GM19193 (cell line): ENCODE measurements around the gene NEDD4L.

Experiments used
- POLR2A ChIP-seq: IDR thresholded peaks from 4 replicates; pipeline ENCODE4 v1.6.1; 2011; ENCODE audit not compliant: insufficient read depth, insufficient read length; ENCODE audit errors: extremely low read depth

NEDD4L gene

DNA sequence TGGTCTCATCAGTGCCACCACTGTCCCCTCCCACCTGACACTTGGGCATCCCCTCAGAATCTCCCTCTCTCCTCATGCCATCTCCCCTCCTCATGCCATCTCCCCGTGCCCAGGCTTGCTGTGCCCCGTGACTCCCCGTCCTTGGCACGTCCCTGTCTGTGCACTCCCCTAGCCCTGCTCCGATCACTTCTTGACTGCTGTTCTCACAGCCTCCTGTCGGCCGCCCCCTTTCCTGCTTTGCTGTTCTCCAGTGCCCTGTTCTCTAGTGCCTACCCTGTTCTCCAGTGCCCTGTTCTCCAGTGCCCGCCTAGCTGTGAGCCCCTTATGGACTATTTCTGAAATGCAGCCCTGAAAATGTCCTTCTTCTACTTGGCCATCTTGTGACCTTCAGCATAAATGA is 331.0 kb downstream of the NEDD4L start:
- no peak for TF ChIP-seq POLR2A

DNA sequence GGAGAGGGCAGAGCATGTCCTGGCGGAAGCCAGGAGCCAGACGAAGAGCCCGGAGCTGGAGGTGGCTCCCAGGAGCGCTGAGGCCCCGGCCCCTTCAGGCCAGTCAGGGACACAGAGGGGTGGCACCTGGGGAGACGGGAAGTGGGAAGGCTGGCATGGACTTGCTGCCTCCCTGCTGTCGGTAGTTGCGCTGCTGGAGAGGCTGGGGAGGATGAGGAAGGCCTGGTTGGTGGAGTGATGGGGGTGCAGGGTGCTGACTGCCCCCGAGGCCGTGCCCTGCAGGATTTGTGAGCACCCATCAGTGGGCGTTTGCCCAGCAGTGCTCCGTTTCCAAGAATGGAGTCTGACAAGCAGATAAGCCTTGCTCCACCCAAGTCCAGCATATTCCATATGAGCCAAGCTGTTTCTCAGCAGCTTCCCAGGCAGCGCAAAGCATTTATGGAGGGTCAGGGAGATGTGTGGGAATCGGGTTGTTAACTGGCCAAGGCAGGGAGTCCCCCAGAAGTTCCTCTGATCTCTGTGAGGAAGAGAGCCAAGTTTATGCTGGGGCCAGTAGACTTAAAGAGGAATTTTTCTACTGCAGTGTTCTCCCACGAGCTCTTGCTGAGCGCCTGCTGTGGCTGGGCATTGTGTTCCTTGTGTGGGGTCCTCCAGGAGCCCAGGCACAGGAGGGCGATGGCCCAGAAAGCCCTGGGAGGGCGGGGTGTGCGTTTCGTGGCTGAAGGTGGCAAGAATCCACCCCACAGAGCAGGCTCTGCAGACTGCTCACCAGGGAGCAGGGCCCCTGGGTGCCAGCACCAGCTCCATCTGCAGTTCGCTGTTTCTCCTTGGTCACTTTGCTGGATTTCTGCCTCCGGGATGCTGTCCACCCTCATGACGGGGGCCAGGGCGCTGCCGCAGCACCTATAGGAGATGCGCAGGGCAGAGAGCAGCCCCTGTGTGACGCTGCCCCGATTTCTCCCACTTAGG is 334.7 kb downstream of the NEDD4L start:
- TF ChIP-seq POLR2A, result no peak

GRCh38 chr18:58379443-58379842 is 335.4 kb downstream of the NEDD4L start:
- no peak for TF ChIP-seq POLR2A

DNA sequence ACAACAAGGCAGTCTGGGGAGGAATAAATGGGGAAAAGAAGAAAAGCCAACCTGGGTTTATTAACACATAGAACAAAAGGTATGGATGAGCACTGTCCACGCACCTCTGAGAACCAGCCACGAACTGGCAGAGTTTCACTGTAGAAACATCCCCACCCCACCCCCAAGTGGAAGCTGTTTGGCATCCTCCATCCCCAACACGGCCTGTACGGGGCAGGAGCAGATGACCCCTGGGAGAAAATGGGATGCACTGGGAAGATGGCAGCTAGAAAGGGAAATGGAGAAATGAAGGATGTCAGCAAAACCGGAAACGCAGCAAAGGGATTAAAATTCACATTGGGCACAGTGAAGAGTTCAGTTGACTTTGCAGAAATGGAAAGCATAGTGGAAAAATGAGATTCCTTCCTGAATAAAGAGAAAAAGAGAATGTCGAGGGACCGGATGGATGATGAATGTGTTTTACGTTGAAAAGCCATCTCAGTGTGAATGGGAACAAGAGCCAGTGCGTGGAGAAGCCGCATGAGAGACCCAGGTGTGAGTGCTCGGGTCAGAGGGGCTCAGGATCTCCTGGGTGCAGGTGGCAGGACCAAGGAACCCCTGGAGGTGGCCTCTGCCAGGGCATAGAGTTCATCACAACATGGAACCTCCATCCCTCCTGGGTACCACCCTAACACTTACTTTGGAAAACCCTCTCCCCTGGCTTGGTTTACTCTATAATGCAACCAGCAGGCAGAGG is 337.8 kb downstream of the NEDD4L start:
- TF ChIP-seq POLR2A, result no peak

DNA sequence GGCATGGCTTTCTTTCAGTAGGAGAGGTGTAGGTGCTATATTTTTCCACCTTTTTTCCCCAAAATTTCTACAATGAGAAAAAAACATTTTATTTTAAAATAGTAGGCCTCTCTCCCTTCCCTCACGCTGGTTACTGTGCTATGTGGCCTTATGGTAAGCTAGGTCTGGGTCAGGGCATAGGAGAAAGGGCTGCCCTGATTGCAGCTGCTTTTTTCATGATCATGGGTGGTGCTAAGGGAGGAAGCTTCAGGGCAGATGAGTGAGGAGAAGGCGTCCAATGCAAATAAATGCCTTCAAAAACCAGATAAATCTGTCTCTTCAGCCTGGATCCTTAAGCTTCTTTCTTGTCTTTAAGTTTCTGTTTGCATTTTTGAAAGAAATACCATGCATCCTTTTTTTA is 338.4 kb downstream of the NEDD4L start:
- no peak for TF ChIP-seq POLR2A

- TF ChIP-seq POLR2A, result no peak
These were observed 341.4 kb downstream of the NEDD4L start for GRCh38 chr18:58385472-58385871.

- no peak for TF ChIP-seq POLR2A
These were observed 342.8 kb downstream of the NEDD4L start for GRCh38 chr18:58386780-58387179.

DNA sequence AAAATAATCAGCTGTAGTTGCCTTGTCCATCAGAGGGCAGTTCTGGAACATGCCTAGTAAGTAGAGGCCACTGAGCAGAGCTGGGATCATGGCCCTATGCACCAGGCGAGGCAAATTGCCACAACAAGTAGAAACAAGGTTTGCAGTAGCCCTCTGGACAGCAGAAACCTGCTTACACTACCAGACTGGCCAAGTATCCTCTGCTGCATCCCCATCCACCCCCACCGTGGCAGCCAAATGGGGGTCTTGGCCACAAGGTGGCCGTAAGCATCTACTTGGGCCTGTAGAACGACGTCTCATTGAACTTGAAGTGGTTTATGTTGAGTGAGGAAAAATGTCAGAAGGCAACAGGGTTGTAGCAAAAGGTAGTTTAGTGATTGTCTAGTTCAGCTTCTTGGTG is 343.7 kb downstream of the NEDD4L start:
- TF ChIP-seq POLR2A, result no peak

- no peak for TF ChIP-seq POLR2A
These were observed 344.7 kb downstream of the NEDD4L start for GRCh38 chr18:58388736-58389135.

- TF ChIP-seq POLR2A, result no peak
These were observed 345.7 kb downstream of the NEDD4L start for GRCh38 chr18:58389745-58390144.

DNA sequence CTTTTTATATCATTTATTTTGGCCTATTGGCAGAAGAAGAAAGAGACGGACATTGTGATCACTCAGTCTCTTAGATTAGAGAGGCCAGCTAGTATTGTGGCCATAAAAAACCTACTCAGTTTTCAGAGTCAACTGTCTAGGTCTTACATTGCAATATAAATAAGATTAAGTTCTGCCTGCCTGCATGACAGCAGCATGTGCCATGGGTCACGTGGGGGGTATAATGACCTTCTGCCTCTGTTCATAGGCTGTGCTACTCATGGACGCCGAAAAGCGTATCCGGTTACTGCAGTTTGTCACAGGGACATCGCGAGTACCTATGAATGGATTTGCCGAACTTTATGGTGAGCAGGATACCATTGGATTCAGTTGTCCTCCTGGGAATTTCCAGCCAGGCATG is 346.4 kb downstream of the NEDD4L start:
- no peak for TF ChIP-seq POLR2A

DNA sequence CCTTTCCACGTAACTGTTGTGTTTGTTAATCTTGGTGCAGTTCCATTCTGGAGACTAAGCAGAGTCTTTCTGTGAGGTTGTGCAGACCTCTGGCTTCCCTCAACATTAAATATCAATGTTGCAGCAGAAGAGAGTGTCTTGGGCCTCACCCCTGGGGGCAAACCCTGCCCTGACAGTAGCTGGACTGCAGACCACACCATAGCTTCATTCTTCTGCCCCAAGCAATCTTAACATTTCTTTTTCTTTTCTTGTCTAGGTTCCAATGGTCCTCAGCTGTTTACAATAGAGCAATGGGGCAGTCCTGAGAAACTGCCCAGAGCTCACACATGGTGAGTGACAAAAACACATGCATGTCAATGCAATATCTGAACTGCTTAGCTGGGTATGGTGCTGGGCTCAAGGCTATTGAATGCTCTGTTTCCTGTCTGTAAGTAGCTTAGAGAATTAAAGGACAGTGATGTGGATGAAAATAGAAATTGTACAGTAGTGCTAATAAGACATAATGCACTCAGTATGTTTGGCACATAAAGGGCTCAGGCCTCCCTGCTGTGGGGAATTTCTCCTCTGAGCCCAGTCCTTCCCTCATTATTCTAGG is 347.3 kb downstream of the NEDD4L start:
- TF ChIP-seq POLR2A, result no peak

GRCh38 chr18:58391932-58392323 is 347.9 kb downstream of the NEDD4L start:
- TF ChIP-seq POLR2A, result no peak

DNA sequence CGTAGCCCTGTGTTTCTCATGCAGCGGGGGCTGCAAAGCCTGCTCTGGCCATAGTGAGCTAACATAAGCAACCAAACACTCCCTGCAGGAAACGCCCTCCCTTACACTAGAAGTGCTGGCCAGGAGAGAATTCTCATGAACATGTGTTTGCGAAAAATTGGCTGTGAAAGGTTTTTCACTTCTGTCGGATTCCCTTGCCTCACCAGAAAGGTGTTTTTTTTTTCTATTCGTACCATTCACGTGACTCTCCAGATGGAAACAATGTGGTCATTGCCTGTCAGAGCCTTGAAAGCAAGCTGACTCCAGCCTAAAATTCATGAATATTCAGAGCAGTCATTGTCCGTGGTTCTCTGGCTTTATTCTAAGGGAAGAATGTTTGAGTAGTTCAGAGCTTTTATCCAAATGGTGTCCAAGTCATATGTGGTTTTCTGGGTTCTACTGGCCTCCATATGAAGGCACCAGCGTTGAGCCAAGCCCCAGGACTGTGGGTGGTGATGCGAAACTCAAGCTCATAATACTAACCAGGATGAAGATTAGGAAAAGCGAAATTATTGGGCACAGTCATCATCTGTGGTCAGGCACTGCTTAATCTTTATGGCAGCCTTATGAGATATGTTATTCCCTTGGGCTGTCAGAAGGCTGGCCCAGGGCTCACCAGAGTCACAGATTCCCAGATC is 348.4 kb downstream of the NEDD4L start:
- TF ChIP-seq POLR2A, result no peak

DNA sequence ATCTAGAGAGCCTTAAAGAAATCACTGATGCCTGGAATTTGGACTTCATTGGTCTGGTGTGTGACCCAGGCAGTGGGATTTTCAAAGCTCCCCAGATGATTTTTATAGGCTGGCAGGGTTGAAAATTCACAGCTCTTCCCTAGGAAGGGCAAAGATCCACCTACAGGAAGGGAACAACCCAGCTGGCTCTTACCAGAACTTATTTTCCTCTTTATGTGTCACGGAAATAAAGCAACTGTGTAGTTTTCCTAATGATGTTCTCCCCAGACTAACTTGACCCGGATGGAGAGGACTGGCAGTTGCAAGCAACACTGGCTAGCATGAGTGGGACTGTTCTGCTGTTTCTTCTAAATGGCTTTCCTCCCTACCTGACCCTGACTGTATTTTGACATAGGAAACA is 349.3 kb downstream of the NEDD4L start:
- TF ChIP-seq POLR2A, result no peak
